ENCODE measurements around the gene RP2.

DNA sequence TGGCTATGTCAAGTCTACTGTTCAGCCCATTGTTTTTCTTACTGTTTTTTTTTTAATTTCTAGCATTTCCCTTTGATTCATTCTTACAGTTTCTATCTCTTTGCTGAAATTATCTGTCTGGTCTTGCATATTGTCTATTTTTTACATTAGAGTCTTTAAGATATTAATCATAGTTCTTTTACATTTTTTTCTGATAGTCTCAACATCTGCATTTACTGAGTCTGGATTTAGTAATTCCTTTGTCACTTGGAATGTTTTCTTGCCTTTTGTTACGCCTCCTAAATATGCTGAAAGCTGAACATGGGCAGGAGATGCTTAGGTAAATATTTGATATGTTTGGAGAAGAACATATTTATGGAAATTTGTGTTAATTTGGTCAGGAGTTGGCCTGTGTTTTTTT lies 85.8 kb downstream of the RP2 start:
- no peak for TF ChIP-seq POLR2A (IDR thresholded peaks at IDR 0.05)
- TF ChIP-seq, protein P1, sequence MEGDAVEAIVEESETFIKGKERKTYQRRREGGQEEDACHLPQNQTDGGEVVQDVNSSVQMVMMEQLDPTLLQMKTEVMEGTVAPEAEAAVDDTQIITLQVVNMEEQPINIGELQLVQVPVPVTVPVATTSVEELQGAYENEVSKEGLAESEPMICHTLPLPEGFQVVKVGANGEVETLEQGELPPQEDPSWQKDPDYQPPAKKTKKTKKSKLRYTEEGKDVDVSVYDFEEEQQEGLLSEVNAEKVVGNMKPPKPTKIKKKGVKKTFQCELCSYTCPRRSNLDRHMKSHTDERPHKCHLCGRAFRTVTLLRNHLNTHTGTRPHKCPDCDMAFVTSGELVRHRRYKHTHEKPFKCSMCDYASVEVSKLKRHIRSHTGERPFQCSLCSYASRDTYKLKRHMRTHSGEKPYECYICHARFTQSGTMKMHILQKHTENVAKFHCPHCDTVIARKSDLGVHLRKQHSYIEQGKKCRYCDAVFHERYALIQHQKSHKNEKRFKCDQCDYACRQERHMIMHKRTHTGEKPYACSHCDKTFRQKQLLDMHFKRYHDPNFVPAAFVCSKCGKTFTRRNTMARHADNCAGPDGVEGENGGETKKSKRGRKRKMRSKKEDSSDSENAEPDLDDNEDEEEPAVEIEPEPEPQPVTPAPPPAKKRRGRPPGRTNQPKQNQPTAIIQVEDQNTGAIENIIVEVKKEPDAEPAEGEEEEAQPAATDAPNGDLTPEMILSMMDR (IDR thresholded peaks at IDR 0.05) = no peak

Data from transverse colon (tissue), 3 donors.